K562 (cell line): ENCODE measurements around the gene KRTAP20-1. TPM values are rescaled to one million over a fixed set of nuclear protein-coding genes. Genes with fewer than 3 reads are reported as not detected.

Experiments used
- ATAC-seq: fragments of 200-7000 bp; cut with Tn5 transposase; 3 replicates; pipeline ENCODE4 v1.9.1; 2020; ENCODE audit warnings: moderate library complexity
- BruUV-seq: library from RNA; stranded (reverse); fragments of 400-500 nt; replicated peaks from 2 replicates; lab custom pipeline; 2021; lab: Mats Ljungman, UMichigan
- CTCF ChIA-PET: fragments of 300-600 bp; formaldehyde crosslinking; extraction: SDS; loops from one replicate; lab custom pipeline; 2021; ENCODE audit warnings: low intra/inter-chr PET ratio; lab: Yijun Ruan, JAX
- POLR2A ChIA-PET: fragments of 300-600, 350-650 bp; sonication (Branson Sonifier 250); formaldehyde crosslinking; extraction: SDS; loops from one replicate; lab custom pipeline; 2021; ENCODE audit warnings: antibody characterized with exemption, inconsistent platforms; lab: Yijun Ruan, JAX
- DNase-seq, 4 experiments: peaks; one replicate each; pipeline versions ENCODE4 v3.0.0 to v3.0.0-alpha.2; 2011 to 2018; ENCODE audit warnings: low spot score in 3 of 4, mixed read lengths in 3 of 4; ENCODE audit errors: extremely low read depth in 1 of 4
- FAIRE-seq: peaks from 2 replicates; lab custom pipeline; 2011; peaks lifted over from hg19 to GRCh38; lab: Jason Lieb, UNC
- H2AFZ ChIP-seq: 2 replicates; pipeline ENCODE4 v1.6.0; 2011; ENCODE audit warnings: low read depth, low read length, control low read depth, inconsistent platforms
- H3K27ac ChIP-seq: fragments of 200-600 bp; 3 replicates; pipeline ENCODE4 v1.8.0; 2011; ENCODE audit warnings: low read depth, mild to moderate bottlenecking, control low read depth, inconsistent platforms, low read length, moderate library complexity, mixed read lengths; ENCODE audit errors: extremely low read depth
- H3K27me3 ChIP-seq, 2 experiments: fragments of 300-600 bp in 1 of 2; 2 replicates in 1 of 2; 3 replicates in 1 of 2; pipeline versions ENCODE4 v1.6.0 to v1.8.0; 2011; ENCODE audit warnings: inconsistent platforms in 2 of 2, low read length in 2 of 2, mild to moderate bottlenecking in 1 of 2, mixed read lengths in 1 of 2, moderate library complexity in 1 of 2; ENCODE audit not compliant: control insufficient read depth in 2 of 2, insufficient read depth in 2 of 2
- H3K36me3 ChIP-seq: fragments of 300-600 bp; 3 replicates; pipeline ENCODE4 v1.8.0; 2011; ENCODE audit warnings: mild to moderate bottlenecking, low read length, inconsistent platforms; ENCODE audit not compliant: control insufficient read depth, insufficient read depth
- H3K4me1 ChIP-seq, 2 experiments: fragments of 200-600 bp in 1 of 2; replicated peaks in 1 of 2; 2 replicates in 1 of 2; 3 replicates in 1 of 2; pipeline versions ENCODE4 v1.5.1 to v1.8.0; 2011; ENCODE audit warnings: inconsistent platforms in 2 of 2, low read length in 2 of 2, mild to moderate bottlenecking in 1 of 2, mixed read lengths in 1 of 2, moderate library complexity in 1 of 2; ENCODE audit not compliant: control insufficient read depth in 2 of 2, insufficient read depth in 2 of 2
- H3K4me2 ChIP-seq: 2 replicates; pipeline ENCODE4 v1.6.1; 2011; ENCODE audit warnings: low read length, control low read depth, inconsistent platforms, mixed read lengths; ENCODE audit not compliant: insufficient read depth
- H3K4me3 ChIP-seq: fragments of 200-600 bp; sonication (generic), shearing (Covaris generic); 2 replicates; pipeline ENCODE4 v1.5.1; 2016; ENCODE audit warnings: control low read depth, inconsistent platforms
- H3K79me2 ChIP-seq: fragments of 200-600 bp; 3 replicates; pipeline ENCODE4 v1.8.0; 2011; ENCODE audit warnings: low read length, inconsistent platforms; ENCODE audit not compliant: control insufficient read depth, insufficient read depth
- H3K9ac ChIP-seq, 2 experiments: 2 replicates each; pipeline versions ENCODE4 v1.6.0 to v1.6.1; 2011; ENCODE audit warnings: low read depth in 2 of 2, low read length in 2 of 2, control low read depth in 1 of 2, inconsistent platforms in 1 of 2, mild to moderate bottlenecking in 1 of 2, mixed read lengths in 1 of 2; ENCODE audit not compliant: insufficient read depth in 1 of 2
- H3K9me1 ChIP-seq: one replicate; pipeline ENCODE4 v1.6.0; 2011; ENCODE audit warnings: inconsistent platforms, mild to moderate bottlenecking, low read length, moderate library complexity; ENCODE audit not compliant: control insufficient read depth, insufficient read depth
- H3K9me3 ChIP-seq: replicated peaks from 2 replicates; pipeline ENCODE4 v1.5.1; 2011; ENCODE audit warnings: low read depth, low read length, inconsistent platforms; ENCODE audit not compliant: control insufficient read depth, insufficient read depth
- H4K20me1 ChIP-seq: replicated peaks from 2 replicates; pipeline ENCODE4 v1.6.1; 2011; ENCODE audit warnings: low read length, inconsistent platforms, mixed read lengths; ENCODE audit not compliant: control insufficient read depth, insufficient read depth
- ARHGAP35 ChIP-seq: fragments of 450-650 bp; IDR thresholded peaks from 2 replicates; pipeline ENCODE4 v1.6.1; 2018; ENCODE audit not compliant: partially characterized antibody
- BRF1 ChIP-seq: IDR thresholded peaks from 3 replicates; pipeline ENCODE4 v1.6.1; 2011; ENCODE audit warnings: borderline replicate concordance, mild to moderate bottlenecking; ENCODE audit not compliant: insufficient read length; ENCODE audit errors: extremely low read depth
- FOXJ3 ChIP-seq: sonication (generic); formaldehyde crosslinking; IDR thresholded peaks from 2 replicates; pipeline ENCODE4 v1.4.0; 2020; ENCODE audit warnings: mild to moderate bottlenecking, missing genetic modification reagents
- HNRNPH1 ChIP-seq: fragments of 200-400 bp; formaldehyde crosslinking; optimal IDR thresholded peaks from 2 replicates; pipeline ENCODE3; 2017; ENCODE audit warnings: low read depth, mild to moderate bottlenecking, low read length, moderate library complexity
- MIER1 ChIP-seq: fragments of 450-650 bp; IDR thresholded peaks from 2 replicates; pipeline ENCODE4 v1.6.1; 2016; ENCODE audit warnings: antibody characterized with exemption, mild to moderate bottlenecking, low read depth
- NCOA4 ChIP-seq: fragments of 450-650 bp; IDR thresholded peaks from 2 replicates; pipeline ENCODE4 v1.6.1; 2018; ENCODE audit warnings: mild to moderate bottlenecking; ENCODE audit not compliant: partially characterized antibody
- NCOR1 ChIP-seq: fragments of 450-650 bp; IDR thresholded peaks from 2 replicates; pipeline ENCODE4 v1.6.1; 2016; ENCODE audit warnings: mild to moderate bottlenecking, moderate library complexity
- TARDBP ChIP-seq: fragments of 450-650 bp; IDR thresholded peaks from 2 replicates; pipeline ENCODE4 v1.6.1; 2016
- TEAD4 ChIP-seq, 2 experiments: sonication (generic) in 1 of 2; formaldehyde crosslinking in 1 of 2; IDR thresholded peaks; 2 replicates each; pipeline versions ENCODE4 v1.6.1 to v1.8.0; 2012 to 2022; ENCODE audit warnings: borderline replicate concordance in 1 of 2, inconsistent platforms in 1 of 2, low read length in 1 of 2, mild to moderate bottlenecking in 1 of 2, missing genetic modification reagents in 1 of 2
- ZNF232 ChIP-seq: sonication (generic); formaldehyde crosslinking; IDR thresholded peaks from 2 replicates; pipeline ENCODE4 v1.8.0; 2022; ENCODE audit warnings: mild to moderate bottlenecking, missing genetic modification reagents
- ZNF24 ChIP-seq: fragments of 450-650 bp; IDR thresholded peaks from 2 replicates; pipeline ENCODE4 v1.6.1; 2016
- in situ Hi-C: fragments of 300-500 bp; cut with MboI; formaldehyde crosslinking; loops from 4 replicates; pipeline ENCODE4 v1.15.0; 2018; ENCODE audit warnings: inconsistent platforms, mixed read lengths
- intact Hi-C: fragments of 100-400 bp; cut with micrococcal nuclease; formaldehyde crosslinking; loops from 2 replicates; pipeline ENCODE4 v1.14.2; 2022
- polyA plus RNA-seq, 8 experiments: library from polyadenylated mRNA; depleted of rRNA in 4 of 8; stranded (reverse) in 5 of 8; unstranded in 3 of 8; fragments of >200 nt; fragmentation: Nextera tagmentation in 2 of 8; fragmentation: Illumina TruSeq in 1 of 8; extraction: Ambion mirVana in 2 of 8; extraction: Trizol in 1 of 8; gene quantifications; 2 replicates each; pipeline versions ENCODE4 v1.2.1 to v1.2.3, GENCODE V29; 2011 to 2014; ENCODE audit warnings: inconsistent platforms in 1 of 8, missing spikeins in 1 of 8
- total RNA-seq, 7 experiments: library from RNA; depleted of rRNA in 6 of 7; stranded (reverse); fragments of >200 nt in 6 of 7; fragmentation: Illumina TruSeq in 2 of 7; extraction: Trizol in 2 of 7; gene quantifications; 2 replicates each; pipeline versions ENCODE4 v1.2.1 to v1.2.3, GENCODE V29; 2011 to 2021; ENCODE audit warnings: low replicate concordance in 1 of 7
- TF ChIP-seq, protein P1 (sequence below): IDR thresholded peaks from 2 replicates; pipeline ENCODE4 v1.6.1; 2014; ENCODE audit warnings: antibody characterized with exemption
- TF ChIP-seq, protein P2 (sequence below): sonication (generic); formaldehyde crosslinking; IDR thresholded peaks from 2 replicates; pipeline ENCODE4 v1.8.0; 2022; ENCODE audit warnings: mild to moderate bottlenecking, missing genetic modification reagents

KRTAP20-1 gene
- total and polyA plus RNA-seq, 9 of the 15 experiments (the other 6 are each of a cell fraction or from before 2014, with no cell fraction given), result not detected

DNA sequence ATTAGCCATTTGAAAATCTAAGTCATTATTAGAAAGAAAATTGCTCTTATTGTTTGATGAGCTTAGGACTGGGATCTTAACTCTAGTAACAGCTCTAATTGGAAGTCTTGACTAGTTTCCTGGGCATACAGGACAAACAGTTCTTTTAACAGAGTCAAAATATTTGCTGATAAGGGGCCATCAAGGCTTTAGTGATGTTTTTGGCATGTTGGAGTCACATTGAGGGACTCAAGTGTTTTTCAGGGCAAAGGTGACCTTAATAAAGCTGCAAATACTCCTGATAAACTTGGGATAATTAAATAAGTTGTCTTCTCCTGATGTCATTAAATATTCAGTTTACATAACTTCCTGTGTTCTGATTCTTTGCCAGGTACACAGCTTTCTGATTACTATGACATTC, 48.6 kb upstream of the KRTAP20-1 start:
- Histone ChIP-seq H3K27ac (no peak overlapping the region), H3K36me3 (no peaks in the 10 kb centered on the region), H2AFZ (no peak overlapping the region), H3K9me3 (no peaks in the 10 kb centered on the region), H3K9ac (no peak overlapping the region), H3K27me3 (no peaks in the 10 kb centered on the region), H4K20me1 (no peaks in the 10 kb centered on the region), H3K4me3 (no peak overlapping the region), H3K4me2 (no peak overlapping the region), H3K9me1 (no peaks in the 10 kb centered on the region), H3K4me1 (no peaks in the 10 kb centered on the region), H3K79me2 (no peaks in the 10 kb centered on the region)
- CTCF ChIA-PET, result no interaction called here
- TF ChIP-seq BRF1, result no peak
- no peak for TF ChIP-seq NCOA4
- no peak for TF ChIP-seq ARHGAP35
- no peak for TF ChIP-seq TEAD4 (IDR thresholded peaks at IDR 0.05; ENCODE audit: low read length)
- TF ChIP-seq TEAD4 (CRISPR knock-in tag; IDR thresholded peaks at IDR 0.05; ENCODE audit: borderline replicate concordance), result no peak
- TF ChIP-seq, protein P1, sequence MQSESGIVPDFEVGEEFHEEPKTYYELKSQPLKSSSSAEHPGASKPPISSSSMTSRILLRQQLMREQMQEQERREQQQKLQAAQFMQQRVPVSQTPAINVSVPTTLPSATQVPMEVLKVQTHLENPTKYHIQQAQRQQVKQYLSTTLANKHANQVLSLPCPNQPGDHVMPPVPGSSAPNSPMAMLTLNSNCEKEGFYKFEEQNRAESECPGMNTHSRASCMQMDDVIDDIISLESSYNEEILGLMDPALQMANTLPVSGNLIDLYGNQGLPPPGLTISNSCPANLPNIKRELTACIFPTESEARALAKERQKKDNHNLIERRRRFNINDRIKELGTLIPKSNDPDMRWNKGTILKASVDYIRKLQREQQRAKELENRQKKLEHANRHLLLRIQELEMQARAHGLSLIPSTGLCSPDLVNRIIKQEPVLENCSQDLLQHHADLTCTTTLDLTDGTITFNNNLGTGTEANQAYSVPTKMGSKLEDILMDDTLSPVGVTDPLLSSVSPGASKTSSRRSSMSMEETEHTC, result no peak
- no peak for TF ChIP-seq ZNF24
- no peak for TF ChIP-seq HNRNPH1
- no peak for TF ChIP-seq FOXJ3 (CRISPR knock-in tag)
- no peak for TF ChIP-seq MIER1
- no peak for TF ChIP-seq TARDBP
- TF ChIP-seq, protein P2, sequence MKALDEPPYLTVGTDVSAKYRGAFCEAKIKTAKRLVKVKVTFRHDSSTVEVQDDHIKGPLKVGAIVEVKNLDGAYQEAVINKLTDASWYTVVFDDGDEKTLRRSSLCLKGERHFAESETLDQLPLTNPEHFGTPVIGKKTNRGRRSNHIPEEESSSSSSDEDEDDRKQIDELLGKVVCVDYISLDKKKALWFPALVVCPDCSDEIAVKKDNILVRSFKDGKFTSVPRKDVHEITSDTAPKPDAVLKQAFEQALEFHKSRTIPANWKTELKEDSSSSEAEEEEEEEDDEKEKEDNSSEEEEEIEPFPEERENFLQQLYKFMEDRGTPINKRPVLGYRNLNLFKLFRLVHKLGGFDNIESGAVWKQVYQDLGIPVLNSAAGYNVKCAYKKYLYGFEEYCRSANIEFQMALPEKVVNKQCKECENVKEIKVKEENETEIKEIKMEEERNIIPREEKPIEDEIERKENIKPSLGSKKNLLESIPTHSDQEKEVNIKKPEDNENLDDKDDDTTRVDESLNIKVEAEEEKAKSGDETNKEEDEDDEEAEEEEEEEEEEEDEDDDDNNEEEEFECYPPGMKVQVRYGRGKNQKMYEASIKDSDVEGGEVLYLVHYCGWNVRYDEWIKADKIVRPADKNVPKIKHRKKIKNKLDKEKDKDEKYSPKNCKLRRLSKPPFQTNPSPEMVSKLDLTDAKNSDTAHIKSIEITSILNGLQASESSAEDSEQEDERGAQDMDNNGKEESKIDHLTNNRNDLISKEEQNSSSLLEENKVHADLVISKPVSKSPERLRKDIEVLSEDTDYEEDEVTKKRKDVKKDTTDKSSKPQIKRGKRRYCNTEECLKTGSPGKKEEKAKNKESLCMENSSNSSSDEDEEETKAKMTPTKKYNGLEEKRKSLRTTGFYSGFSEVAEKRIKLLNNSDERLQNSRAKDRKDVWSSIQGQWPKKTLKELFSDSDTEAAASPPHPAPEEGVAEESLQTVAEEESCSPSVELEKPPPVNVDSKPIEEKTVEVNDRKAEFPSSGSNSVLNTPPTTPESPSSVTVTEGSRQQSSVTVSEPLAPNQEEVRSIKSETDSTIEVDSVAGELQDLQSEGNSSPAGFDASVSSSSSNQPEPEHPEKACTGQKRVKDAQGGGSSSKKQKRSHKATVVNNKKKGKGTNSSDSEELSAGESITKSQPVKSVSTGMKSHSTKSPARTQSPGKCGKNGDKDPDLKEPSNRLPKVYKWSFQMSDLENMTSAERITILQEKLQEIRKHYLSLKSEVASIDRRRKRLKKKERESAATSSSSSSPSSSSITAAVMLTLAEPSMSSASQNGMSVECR, result no peak
- TF ChIP-seq NCOR1, result no peak
- no peak for TF ChIP-seq ZNF232 (CRISPR knock-in tag)
- DNase-seq (no peak), ATAC-seq (no peak), FAIRE-seq (no peak)
- in situ Hi-C loops (no loop called here), intact Hi-C loops (no loop called here)
- POLR2A ChIA-PET, result no interaction called here
- BruUV-seq, result no TSS peak
